Peyer's patch (tissue), 4 donors: ENCODE results near the gene AUTS2.

Experiments used
- CTCF ChIP-seq, 6 experiments: fragments of 450-650 bp in 4 of 6; fragments of 200-600 bp in 2 of 6; sonication (generic) in 1 of 6; IDR thresholded peaks; one replicate each; pipeline ENCODE4 v1.5.1; 2017 to 2019; ENCODE audit warnings: antibody characterized with exemption in 6 of 6, mild to moderate bottlenecking in 3 of 6, moderate library complexity in 1 of 6
- POLR2A ChIP-seq, 2 donors: fragments of 450-650 bp; IDR thresholded peaks; one replicate each; pipeline ENCODE4 v1.5.1; 2017; ENCODE audit warnings: antibody characterized with exemption in 2 of 2, mild to moderate bottlenecking in 2 of 2, moderate library complexity in 2 of 2

GRCh38 chr7:69800495-69800894 lies 202.2 kb downstream of the AUTS2 start:
- no peak for TF ChIP-seq POLR2A (IDR thresholded peaks at IDR 0.05)
- TF ChIP-seq CTCF (IDR thresholded peaks at IDR 0.05): no peak
